NCI-H2196 treated with DMSO at 0.1 percent for 48 hours (cell line): ENCODE results near the gene PGAP1.

ENCODE experiments used
- DNase-seq: peaks from one replicate; lab custom pipeline; 2025; ENCODE audit not compliant: unreplicated experiment; lab: John Stamatoyannopoulos, UW

PGAP1 gene

DNA sequence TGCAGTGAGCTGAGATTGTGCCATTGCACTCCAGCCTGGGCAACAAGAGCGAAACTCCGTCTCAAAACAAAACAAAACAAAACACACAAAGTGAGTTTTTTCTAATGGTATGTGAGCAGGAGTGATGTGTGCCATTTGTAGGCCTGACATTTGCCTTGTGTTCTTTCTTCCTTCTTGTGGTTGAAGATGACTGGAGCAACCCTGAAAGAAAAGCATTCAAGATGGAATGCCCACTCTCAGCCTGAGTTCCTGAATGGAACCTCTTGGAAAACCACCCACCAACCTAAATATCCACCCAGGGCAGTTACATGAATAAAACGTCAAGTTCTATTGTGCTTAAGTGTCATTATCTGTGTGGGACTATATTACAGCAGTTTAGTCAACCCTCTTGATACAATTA is 26.5 kb downstream of the PGAP1 start:
- DNase-seq, result no peak

DNA sequence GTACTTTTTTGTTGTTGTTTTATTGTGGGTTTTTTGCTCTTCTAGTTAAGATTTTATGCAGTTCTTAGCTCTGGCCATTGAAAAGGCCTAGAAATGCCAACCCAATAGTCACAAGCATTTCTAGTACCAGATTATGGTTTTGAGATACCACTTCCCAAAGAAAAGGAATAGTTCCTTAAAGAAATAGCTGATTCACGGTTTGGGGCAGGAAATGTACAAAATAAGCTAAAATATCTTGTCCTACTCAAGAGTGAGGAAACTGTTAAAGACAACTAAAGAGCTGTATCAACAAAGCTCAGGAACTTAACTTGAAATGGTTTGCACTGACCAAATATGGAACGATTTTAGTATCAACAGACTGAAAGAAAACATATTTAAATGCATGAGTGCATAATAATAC is 35.4 kb downstream of the PGAP1 start:
- no peak for DNase-seq

DNA sequence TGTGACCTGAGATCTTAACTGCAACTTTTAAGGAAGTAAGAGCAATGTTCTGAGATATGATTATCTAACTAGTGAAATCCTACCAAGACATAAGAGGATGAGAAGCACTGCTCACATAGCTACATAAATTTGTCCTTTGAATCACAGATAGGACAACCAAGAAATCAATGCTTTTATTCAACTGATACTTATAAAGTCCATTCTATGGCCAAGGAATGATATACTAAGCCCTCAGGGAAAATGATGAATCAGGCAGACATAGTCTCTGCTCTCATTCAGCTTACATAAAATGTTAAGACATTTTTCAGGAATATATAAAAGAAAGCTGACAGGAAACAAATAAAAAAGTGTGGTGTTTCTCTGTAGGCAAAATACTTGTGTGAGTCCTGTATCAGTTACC is 39.1 kb downstream of the PGAP1 start:
- no peak for DNase-seq

- no peak for DNase-seq
Measured at GRCh38 chr2:196884368-196884767, 42.1 kb downstream of the PGAP1 start.

GRCh38 chr2:196876364-196876763 is 50.1 kb downstream of the PGAP1 start:
- no peak for DNase-seq

GRCh38 chr2:196875414-196875813 is 51.1 kb downstream of the PGAP1 start:
- DNase-seq, result no peak

GRCh38 chr2:196873511-196873910 is 53.0 kb downstream of the PGAP1 start:
- DNase-seq, result no peak

- no peak for DNase-seq
Measured at GRCh38 chr2:196854629-196855028, 71.9 kb downstream of the PGAP1 start.

DNA sequence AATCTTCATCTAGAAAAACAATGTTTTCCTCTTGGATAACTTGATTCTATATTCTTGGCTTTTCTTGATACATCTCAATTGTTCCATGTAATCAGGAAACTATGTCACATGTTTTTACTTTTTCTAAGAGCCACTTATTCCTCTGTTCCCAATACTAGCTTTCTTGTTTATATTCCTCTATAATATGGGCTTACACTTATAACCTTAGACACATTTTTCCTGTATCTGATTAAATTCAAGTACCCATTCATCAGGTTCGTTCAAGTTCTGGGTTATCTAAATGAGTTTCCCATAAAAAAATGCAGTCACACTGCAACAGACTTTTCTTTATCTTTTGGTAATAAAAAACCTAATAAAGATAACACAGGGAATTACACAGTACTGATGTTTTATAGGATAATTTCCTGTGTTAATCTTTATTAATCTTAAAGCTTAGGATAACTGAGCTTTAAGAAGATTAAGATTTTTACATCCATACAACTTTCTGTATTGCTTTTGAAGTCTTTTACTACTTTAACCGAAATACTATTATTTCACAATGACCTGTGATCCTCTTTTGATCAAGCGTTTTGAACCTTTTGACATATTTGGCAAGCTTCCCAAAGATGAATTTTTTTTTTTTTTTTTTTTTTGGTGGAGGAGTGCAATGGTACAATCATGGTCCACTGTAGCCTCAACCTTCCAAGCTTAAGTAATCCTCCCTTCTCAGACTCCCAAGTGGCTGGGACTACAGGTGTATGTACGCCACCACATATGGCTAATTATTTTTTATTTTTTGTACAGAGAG is 73.0 kb downstream of the PGAP1 start:
- DNase-seq, result no peak

GRCh38 chr2:196851088-196851487 is 75.4 kb downstream of the PGAP1 start:
- no peak for DNase-seq

DNA sequence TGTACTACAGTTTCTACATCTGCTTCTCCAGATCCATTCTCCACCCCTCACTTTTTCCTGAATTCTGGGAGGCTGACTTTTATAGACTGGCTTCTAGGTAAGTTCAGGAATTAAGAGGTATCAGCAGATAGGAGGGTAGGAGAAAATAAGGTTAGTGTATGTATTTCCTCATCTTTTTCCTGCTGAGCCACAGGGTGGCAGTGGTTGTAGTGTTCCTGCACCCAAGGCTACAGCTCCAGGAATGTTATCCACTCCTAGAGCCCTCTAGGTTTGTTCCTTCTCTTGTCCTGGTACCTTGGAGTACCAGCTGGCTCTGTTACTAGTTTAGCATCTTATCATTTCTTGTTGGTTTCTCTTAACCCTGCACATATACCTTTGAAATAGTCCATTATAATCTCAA is 76.6 kb downstream of the PGAP1 start:
- no peak for DNase-seq

- no peak for DNase-seq
Measured at GRCh38 chr2:196846295-196846694, 80.2 kb downstream of the PGAP1 start.

- no peak for DNase-seq
Measured at GRCh38 chr2:196845371-196845770, 81.1 kb downstream of the PGAP1 start.

DNA sequence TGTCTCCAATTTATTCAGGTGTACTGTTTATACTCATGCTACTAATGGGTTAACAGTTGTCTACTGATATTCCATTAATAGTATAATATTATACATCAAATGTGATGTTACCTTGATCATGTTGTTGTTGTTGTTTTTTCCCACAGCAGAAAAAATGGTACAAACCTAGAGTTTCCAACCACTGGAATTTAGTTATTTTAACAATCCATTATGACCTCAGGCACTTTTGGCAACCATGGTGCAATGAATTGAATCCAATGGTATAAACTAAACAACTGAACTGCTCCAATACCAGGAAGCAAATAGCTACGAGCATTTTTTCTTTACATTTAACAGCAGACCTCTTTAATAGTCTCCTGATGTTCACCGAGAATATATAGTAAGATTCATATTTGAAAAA is 86.3 kb downstream of the PGAP1 start:
- no peak for DNase-seq

DNA sequence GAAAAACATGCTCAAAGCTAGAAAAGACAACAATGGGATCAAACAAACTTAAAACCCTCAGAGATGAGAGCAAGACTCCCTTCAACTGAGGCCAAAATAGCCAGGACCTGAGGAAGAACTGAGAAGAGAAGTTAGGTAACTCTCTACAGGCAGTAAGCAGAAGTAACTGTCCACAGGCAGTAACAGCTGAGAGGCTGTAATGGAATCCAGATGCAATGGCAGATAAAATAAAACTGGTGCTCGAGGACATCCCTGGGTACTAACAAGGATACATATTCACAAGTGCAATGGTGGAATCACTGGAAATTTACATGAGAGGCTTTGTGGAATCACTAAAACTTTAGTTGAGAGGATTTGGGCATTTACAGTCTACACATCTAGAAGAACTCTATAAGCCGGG is 86.9 kb downstream of the PGAP1 start:
- DNase-seq, result no peak

GRCh38 chr2:196836440-196836839 is 90.1 kb downstream of the PGAP1 start:
- DNase-seq, result no peak

- DNase-seq, result no peak
Measured at GRCh38 chr2:196830701-196831100, 95.8 kb downstream of the PGAP1 start.

DNA sequence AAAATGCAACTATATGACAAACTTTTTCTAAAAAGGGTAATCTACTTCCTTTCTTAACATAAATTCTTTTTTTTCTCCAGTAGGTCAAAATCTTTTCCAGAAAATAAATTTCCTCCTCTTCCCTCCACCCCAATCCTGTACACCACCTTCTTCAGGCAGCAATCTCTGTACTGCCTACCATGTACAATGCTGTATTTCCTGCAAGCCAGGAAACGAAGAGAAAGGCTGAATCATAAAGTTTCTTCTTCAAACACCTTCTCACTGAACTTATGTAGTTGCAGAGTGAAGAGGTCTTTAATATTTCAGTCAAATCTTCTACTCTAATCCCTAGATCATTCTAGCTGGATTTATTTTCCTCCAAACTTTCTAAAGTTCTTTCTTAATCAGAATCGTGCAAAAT is 99.2 kb downstream of the PGAP1 start:
- no peak for DNase-seq

- DNase-seq, result no peak
Measured at GRCh38 chr2:196823750-196824522, 102.6 kb downstream of the PGAP1 start.

DNA sequence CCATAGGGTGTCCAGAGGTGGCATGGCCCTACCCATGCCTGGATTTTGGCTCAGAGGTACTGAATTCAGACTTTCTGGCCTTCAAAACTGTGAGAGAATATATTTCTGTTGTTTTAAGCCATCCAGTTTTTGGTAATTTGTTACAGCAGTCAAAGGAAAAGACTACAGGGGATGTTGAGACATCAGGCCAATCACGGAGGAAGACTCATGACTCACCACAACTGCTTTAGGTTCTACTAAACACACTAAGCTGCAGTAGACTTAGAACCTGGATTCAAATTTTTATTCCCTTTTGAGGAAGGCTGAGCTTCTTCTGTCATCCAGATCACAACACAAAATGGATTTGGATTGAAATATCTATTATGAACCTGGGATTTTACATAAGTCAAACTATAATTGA is 105.3 kb downstream of the PGAP1 start:
- DNase-seq, result no peak

GRCh38 chr2:196809260-196809659 is 117.2 kb downstream of the PGAP1 start, which contains the start of gene C2orf66:
Gene C2orf66 (minus strand): TSS chr2:196809355. CDS start chr2:196809336, 19 bp downstream.
- DNase-seq, result no peak

DNA sequence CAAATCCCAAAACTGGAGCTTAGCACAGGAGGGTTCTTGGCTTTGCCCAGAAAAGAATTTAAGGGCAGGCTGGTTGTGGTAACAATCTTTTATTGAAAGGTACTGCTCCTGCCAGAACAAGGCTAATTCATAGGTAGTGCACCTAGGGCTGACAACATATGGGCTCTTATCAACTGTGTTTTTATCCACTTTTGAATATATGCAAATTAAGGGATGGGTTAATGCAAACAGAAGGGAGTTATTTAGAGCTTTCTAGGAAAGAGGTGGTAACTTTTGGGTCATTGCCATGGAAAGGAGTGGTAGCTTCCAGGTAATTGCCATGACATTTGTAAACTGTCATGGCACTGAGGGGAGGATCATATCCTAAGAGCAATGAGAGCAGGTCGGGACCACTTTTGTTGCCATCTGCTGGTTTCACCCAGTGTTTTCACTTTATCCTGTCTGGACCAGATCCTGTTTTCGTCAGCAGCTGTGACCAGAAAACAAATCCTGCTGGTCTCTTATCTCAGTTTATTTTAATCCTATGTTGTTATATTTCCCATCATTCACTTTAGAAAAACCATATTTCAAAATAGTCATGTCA is 118.3 kb downstream of the PGAP1 start:
- DNase-seq, result no peak
